Nasal cavity respiratory epithelium epithelial cell of viscerocranial mucosa (primary cell): Measurements from ENCODE around the gene GYS1. TPM values are rescaled to one million over a fixed set of nuclear protein-coding genes. Genes with fewer than 3 reads are reported as not detected.

Experiments used
- total RNA-seq: library from RNA; depleted of rRNA; stranded (reverse); fragments of >200 nt; gene quantifications from 2 replicates; pipeline ENCODE4 v1.2.3, GENCODE V29; 2014

Gene GYS1
- total RNA-seq = 27.7 and 52.4 TPM in 2 replicates

DNA sequence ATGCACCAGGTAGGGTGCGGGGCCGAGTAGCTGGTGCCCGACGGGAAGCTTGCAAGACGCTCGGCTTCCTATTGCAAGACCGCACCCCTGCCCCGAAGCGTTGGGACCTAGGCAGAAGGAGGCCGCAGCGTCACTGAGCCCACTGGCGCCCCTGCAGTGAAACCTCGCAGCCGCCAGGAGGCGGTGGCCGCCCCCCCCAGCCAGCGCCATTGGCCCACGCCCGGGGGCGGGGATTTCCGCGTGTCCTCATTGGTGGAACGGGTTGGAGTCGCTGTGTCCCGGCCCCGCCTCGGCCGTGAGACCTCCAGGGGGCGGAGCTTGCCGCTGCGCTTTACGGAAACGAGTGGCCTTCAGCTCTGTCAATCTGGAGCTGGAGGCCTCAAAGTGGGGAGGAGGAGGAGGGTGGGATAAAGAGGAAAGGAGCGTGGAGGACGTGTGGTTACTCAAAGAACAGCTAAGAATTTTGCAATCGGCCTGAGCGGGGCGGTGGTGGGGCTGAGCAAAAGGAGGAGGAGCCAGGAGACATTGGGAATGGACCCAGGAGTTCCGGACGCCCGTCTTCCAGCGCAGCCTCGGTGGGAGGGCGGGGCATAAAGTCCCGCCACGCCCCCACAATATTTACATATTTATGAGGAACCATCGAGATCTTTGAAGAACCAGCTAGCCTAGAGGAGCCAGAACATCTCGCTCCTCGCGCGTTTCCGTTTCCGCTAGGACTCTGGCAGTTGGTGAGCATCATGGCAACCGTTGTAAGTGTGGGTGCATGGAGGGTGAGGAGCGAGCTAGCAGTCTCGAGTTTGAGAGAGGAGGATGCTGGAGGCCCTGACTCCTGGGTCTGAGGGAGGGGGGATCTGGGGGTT lies at the start of gene GYS1, which contains the start of gene RUVBL2:
TSS of gene GYS1 (minus strand) at position 135 of the 860 bp plus-strand sequence. CDS start 197 bp downstream, outside the sequence.
TSS of gene RUVBL2 (plus strand) at position 713 of the 860 bp plus-strand sequence. CDS start at position 738, 25 bp downstream.

GRCh38 chr19:49036815-49037214 lies 43.7 kb upstream of the GYS1 start, which contains the start of gene CGB1:
TSS of gene CGB1 (minus strand) at chr19:49036895. CDS start at chr19:49036711, 184 bp downstream.

GRCh38 chr19:49031642-49032301 lies 38.7 kb upstream of the GYS1 start, which contains the start of gene CGB2:
TSS of gene CGB2 (plus strand) at chr19:49031890. CDS start at chr19:49032096, 206 bp downstream.

DNA sequence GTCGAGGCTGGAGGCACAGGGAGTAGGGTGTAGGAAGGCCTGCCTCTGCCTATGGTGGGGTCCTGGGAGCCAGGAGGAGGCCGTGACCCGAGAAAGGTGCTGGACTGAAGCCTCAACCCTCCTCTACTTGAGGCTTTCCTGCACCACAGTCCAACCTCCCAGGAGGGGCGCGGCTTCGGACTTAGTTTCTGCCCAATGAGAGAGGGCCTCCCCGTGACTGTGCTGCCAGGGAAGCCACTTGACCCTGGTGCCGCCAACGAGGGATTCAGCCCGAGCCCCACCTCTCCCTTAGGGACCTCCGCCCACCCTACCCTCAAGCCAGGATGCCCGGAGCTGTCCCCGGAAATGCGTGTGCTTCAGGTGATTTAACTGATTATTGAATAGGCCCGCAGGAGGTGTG lies 31.1 kb upstream of the GYS1 start, which contains the start of gene CGB3:
TSS of gene CGB3 (minus strand) at position 101 of the 400 bp plus-strand sequence. CDS start 362 bp downstream, outside the sequence.

GRCh38 chr19:49017041-49017665 lies 24.0 kb upstream of the GYS1 start, which contains the start of gene LHB:
TSS of gene LHB (minus strand) at chr19:49017091. CDS start at chr19:49017081, 10 bp downstream.

DNA sequence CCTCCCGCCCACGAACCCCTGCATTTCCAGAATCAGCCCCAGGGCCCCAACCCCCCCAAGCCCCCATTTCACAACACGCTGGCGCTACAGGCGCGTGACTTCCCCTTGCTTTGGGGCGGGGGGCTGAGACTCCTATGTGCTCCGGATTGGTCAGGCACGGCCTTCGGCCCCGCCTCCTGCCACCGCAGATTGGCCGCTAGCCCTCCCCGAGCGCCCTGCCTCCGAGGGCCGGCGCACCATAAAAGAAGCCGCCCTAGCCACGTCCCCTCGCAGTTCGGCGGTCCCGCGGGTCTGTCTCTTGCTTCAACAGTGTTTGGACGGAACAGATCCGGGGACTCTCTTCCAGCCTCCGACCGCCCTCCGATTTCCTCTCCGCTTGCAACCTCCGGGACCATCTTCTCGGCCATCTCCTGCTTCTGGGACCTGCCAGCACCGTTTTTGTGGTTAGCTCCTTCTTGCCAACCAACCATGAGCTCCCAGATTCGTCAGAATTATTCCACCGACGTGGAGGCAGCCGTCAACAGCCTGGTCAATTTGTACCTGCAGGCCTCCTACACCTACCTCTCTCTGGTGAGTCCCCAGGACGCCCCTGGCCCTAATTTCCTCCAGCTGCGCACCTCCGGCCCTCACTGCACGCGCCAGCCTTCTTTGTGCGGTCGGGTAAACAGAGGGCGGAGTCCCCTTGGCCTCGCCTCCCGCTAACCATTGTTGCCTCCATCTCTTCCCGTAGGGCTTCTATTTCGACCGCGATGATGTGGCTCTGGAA lies 27.9 kb downstream of the GYS1 start, which contains the start of gene FTL:
TSS of gene FTL (plus strand) at position 270 of the 766 bp plus-strand sequence. CDS start at position 469, 199 bp downstream.

GRCh38 chr19:48954595-48955307 lies 38.4 kb downstream of the GYS1 start, which contains the start of gene BAX:
TSS of gene BAX (plus strand) at chr19:48954875. CDS start at chr19:48954929, 54 bp downstream.

GRCh38 chr19:48933382-48933932 lies 59.7 kb downstream of the GYS1 start, which contains the start of gene DHDH:
TSS of gene DHDH (plus strand) at chr19:48933699. CDS start at chr19:48933722, 23 bp downstream.

Other genes with a start within 250 kb of the GYS1 start
- gene IZUMO1, start 246.4 kb downstream of the GYS1 start, total RNA-seq = 0.36 and 0.68 TPM in 2 replicates
- gene FUT1, start 240.7 kb downstream of the GYS1 start, total RNA-seq = 16.3 and 30.4 TPM in 2 replicates
- gene FGF21, start 237.8 kb downstream of the GYS1 start, total RNA-seq = 0.21 and 0.34 TPM in 2 replicates
- gene BCAT2, start 182.3 kb downstream of the GYS1 start, total RNA-seq = 21.9 and 27.1 TPM in 2 replicates
- gene HSD17B14, start 156.8 kb downstream of the GYS1 start, total RNA-seq = 2.9 and 5.1 TPM in 2 replicates
- gene PLEKHA4, start 124.7 kb downstream of the GYS1 start, total RNA-seq = 1.0 and 4.2 TPM in 2 replicates
- gene PPP1R15A, start 120.9 kb downstream of the GYS1 start, total RNA-seq = 194 and 385 TPM in 2 replicates
- 0.34 TPM in 1 of 2 replicates, not detected in the other for gene TULP2, start 94.6 kb downstream of the GYS1 start, total RNA-seq
- gene NUCB1, start 93.0 kb downstream of the GYS1 start, total RNA-seq = 98.8 and 207 TPM in 2 replicates
- gene DHDH, start 59.6 kb downstream of the GYS1 start, total RNA-seq = 1.6 and 14.7 TPM in 2 replicates
- 55.3 and 64.6 TPM in 2 replicates for gene BAX, start 38.4 kb downstream of the GYS1 start, total RNA-seq
- 3,338 and 4,738 TPM in 2 replicates for gene FTL, start 28.0 kb downstream of the GYS1 start, total RNA-seq
- 140 and 155 TPM in 2 replicates for gene RUVBL2, start 578 bp upstream of the GYS1 start, total RNA-seq
- gene LHB, start 23.8 kb upstream of the GYS1 start, total RNA-seq = 0.21 and 0.34 TPM in 2 replicates
- gene CGB3, start 31.0 kb upstream of the GYS1 start, total RNA-seq = not detected in 2 replicates
- not detected in 2 replicates for gene CGB2, start 38.6 kb upstream of the GYS1 start, total RNA-seq
- gene CGB1, start 43.6 kb upstream of the GYS1 start, total RNA-seq = not detected in 2 replicates
- gene CGB5, start 50.5 kb upstream of the GYS1 start, total RNA-seq = not detected in 2 replicates
- gene CGB8, start 55.8 kb upstream of the GYS1 start, total RNA-seq = not detected in 2 replicates
- 1.4 and 2.3 TPM in 2 replicates for gene CGB7, start 64.4 kb upstream of the GYS1 start, total RNA-seq
- gene NTF4, start 71.5 kb upstream of the GYS1 start, total RNA-seq = 4.9 and 5.5 TPM in 2 replicates
- gene KCNA7, start 79.4 kb upstream of the GYS1 start, total RNA-seq = under 0.01 TPM in 2 replicates
- gene SNRNP70, start 92.1 kb upstream of the GYS1 start, total RNA-seq = 67.0 and 139 TPM in 2 replicates
- gene LIN7B, start 121.1 kb upstream of the GYS1 start, total RNA-seq = 3.6 and 5.1 TPM in 2 replicates
- gene C19orf73, start 125.8 kb upstream of the GYS1 start, total RNA-seq = 1.7 and 2.7 TPM in 2 replicates
- gene PPFIA3, start 126.2 kb upstream of the GYS1 start, total RNA-seq = 2.5 and 3.8 TPM in 2 replicates
- under 0.01 TPM in 1 of 2 replicates, not detected in the other for gene HRC, start 162.1 kb upstream of the GYS1 start, total RNA-seq
- 22.2 and 28.5 TPM in 2 replicates for gene TRPM4, start 164.5 kb upstream of the GYS1 start, total RNA-seq